Measurements from ENCODE around the gene ITPR2. TPM values are rescaled to one million over a fixed set of nuclear protein-coding genes. Genes with fewer than 3 reads are reported as not detected.
"Not testable (repeated sequence)": the region's sequence is repeated elsewhere in the genome, so short reads cannot be mapped to it uniquely, and the experiment has no call there.

The ITPR2 gene
- 62.4 TPM for total RNA-seq

- ATAC-seq (peak; percentile 87), DNase-seq (ENCODE audit: low spot score) (peak; percentile 97)
Observed at GRCh38 chr12:26832822-26833742, at the start of gene ITPR2. Gene ITPR2 (minus strand): TSS chr12:26833194. CDS start chr12:26832781, 413 bp downstream.

GRCh38 chr12:26880625-26881024 lies 47.6 kb upstream of the ITPR2 start:
- DNase-seq (ENCODE audit: low spot score) (no peak), ATAC-seq (no peak)

GRCh38 chr12:26878661-26879119 lies 45.7 kb upstream of the ITPR2 start:
- ATAC-seq (peak; percentile 96), DNase-seq (ENCODE audit: low spot score) (peak; percentile 96)

GRCh38 chr12:26874501-26875296 lies 41.7 kb upstream of the ITPR2 start:
- DNase-seq (ENCODE audit: low spot score) (no peak), ATAC-seq (no peak)

DNA sequence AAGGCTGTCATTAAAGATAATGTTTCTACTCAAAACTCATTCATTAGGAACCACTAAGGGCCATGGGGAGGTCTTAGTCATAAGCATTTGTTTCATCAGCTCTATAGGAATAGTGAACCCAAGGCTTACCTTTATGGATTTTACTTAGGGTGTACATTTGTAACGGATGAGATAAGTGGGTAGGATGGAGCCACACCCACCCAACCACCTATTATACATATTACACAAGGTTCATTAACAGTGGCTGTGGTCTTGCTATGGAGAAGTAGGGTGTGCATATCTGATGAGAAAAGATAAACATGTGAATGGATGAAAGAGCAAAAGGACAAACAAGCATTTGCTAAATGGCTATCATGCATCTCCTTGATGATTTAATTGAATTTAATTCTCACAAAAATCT lies 39.6 kb upstream of the ITPR2 start:
- DNase-seq (ENCODE audit: low spot score) = no peak
- ATAC-seq = no peak

GRCh38 chr12:26871985-26872384 lies 39.0 kb upstream of the ITPR2 start:
- DNase-seq (ENCODE audit: low spot score) = no peak
- ATAC-seq = no peak

DNA sequence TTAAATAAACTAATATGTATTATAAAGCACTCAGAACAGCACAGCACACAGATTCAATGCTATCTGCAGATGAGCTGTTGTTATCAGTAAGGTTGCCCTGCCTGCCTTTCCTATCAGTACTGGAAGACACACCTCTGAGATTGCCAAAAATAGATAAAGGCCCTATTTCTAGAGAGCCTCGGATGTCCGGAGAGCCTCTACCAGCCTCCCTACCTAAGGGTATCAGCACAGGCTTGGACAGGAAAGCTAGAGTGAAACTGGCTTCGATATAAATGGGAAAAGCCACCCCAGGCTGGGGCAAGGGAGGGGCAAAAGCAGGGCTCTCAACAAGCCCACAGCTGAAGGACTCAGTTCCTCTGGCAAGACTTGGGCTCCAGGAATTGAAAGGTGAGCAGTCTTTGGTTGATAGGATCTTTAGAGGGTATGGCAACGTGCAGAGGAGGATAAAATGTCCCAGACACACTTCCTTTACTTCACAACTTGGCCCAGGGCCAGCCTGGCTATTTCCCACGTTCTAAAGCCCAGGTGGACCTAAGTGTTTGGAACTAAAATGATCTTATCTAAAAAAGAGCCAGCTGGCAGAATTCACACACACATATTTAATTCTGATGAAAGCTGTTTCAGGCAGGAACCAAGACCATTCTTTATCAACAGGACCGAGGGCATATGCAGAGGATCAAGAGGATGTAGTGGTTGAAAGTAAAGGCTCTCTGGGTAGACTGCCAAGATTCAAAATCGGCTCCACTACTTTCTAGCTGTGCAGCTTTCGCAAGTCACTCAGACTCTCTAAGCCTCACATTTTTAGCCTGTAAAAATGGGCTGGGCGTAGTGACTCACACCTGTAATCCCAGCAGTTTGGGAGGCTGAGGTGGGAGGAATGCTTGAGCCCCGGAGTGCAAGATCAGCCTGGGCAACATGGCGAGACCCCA lies 37.8 kb upstream of the ITPR2 start:
- ATAC-seq (peak; percentile 68), DNase-seq (ENCODE audit: low spot score) (no peak)

GRCh38 chr12:26869908-26870459 lies 37.0 kb upstream of the ITPR2 start:
- ATAC-seq (no peak), DNase-seq (ENCODE audit: low spot score) (no peak)

DNA sequence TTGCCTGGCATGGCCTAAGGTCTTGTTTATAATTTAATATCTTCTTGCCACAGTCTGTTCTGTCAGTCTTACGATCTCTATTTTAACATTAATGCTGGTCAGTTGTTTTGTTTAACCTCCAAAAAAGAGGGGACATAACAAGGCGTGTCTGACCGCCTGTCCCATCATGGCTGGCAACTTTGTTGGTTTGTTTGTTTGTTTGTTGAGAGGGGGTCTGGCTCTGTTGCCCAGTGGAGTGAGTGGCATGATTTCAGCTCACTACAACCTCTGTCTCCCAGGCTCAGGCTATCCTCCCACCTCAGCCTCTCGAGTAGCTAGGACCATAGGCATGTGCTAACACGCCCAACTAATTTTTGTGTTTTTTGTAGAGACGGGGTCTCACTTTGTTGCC lies 36.1 kb upstream of the ITPR2 start:
- ATAC-seq = no peak

GRCh38 chr12:26868447-26869103 lies 35.6 kb upstream of the ITPR2 start:
- DNase-seq (ENCODE audit: low spot score) = no peak
- no peak for ATAC-seq

More for the DNA sequence above, 36.1 kb upstream of the ITPR2 start:
- DNase-seq (ENCODE audit: low spot score) = no peak

DNA sequence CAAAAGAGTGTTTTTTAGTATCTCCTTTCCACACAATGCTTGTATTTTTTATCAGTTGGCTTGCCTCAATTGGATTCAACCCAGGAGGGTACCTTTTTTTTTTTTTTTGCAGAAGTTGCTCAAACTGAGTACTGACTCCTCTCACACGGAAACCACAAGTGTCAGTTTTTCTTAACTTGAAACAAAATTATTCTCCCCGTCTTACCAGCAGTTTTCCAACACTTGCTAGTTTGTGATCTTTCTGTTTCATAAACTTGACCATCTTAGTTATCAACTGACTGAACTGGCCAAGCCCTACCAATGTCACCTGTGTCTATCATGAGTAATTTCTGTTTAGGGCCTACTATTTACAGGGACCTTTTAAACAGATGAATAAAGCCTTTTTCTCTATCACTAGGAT lies 34.1 kb upstream of the ITPR2 start:
- DNase-seq (ENCODE audit: low spot score) = no peak
- ATAC-seq = no peak

GRCh38 chr12:26863515-26863914 lies 30.5 kb upstream of the ITPR2 start:
- ATAC-seq (no peak), DNase-seq (ENCODE audit: low spot score) (no peak)

- DNase-seq (ENCODE audit: low spot score); ATAC-seq: not testable (repeated sequence)
Observed at GRCh38 chr12:26862787-26863186, 29.8 kb upstream of the ITPR2 start.

GRCh38 chr12:26861690-26862089 lies 28.7 kb upstream of the ITPR2 start:
- no peak for DNase-seq (ENCODE audit: low spot score)
- ATAC-seq = no peak

DNA sequence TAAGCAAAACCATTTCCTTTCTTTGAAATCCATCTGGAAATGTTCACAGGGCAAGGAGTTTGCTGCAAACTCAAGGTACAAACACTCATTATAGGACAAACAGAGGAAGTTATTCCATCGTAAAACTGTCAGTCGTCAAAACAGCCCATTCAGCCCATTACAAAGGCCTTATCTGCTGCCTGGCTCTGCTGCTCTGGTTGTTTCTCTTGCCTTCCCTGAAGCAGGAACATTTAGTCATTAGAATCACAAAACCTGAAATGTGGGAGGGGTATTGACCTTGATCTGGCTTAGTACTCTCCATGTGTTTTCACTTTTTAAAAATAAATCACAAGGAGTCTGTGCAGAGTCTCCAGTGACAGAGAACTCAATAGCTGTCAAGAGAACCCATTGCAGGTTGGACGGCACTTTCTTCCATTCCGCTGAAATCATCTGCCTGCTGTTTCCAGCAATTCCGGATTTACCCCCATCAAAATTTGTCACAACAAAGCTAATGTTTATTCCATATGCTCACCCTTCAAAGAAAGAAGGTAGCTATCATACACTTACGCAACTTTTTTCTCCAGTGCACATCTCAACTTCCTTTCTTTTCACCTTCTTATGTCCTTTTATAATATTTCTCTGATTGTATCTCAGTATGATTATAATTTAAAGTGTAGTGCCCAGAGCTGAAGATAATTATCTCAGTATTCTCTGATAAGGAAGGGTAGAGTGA lies 24.6 kb upstream of the ITPR2 start:
- ATAC-seq (no peak), DNase-seq (ENCODE audit: low spot score) (no peak)

DNA sequence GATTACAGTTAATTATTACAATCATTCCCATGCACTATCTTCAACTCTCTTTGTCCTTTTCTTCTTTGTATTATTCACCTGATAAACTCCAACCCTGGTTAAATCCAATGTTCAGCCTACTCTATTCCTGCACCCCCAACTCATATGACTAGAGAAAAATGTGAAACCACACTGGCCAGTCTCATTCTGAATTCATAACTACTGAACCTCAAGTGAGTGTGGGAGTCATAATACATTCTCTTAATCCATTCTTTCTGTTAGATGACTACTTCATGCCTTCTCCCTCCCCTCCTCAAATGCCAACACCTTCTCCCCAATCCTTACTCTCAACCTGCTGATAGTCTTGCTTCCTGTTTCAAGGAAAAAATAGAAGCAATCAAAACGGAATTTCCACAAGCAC lies 22.3 kb upstream of the ITPR2 start:
- ATAC-seq (no peak), DNase-seq (ENCODE audit: low spot score) (no peak)

DNA sequence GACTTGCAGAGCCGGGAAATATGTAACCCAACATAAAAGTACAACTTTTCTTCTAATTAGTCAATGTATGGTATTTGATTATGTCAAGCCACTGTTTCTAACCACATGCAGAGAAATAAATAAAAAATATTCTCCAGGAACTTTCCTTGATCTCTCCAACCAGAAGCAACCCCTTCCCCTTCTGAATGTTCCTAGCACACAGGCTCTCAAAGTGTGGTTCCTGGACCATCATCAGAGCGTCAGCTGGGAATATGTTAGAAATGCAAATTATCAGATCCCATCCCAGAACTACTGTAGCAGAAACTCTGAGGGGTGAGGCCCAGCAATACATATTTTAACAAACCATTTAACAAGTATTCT lies 21.0 kb upstream of the ITPR2 start:
- ATAC-seq (peak; percentile 6), DNase-seq (ENCODE audit: low spot score) (no peak)

- DNase-seq (ENCODE audit: low spot score) (peak; percentile 86), ATAC-seq (peak; percentile 94)
Observed at GRCh38 chr12:26853303-26854030, 20.5 kb upstream of the ITPR2 start.
